Osteoblast (primary cell): ENCODE data around the gene BTBD1. TPM values are rescaled to one million over a fixed set of nuclear protein-coding genes. Genes with fewer than 3 reads are reported as not detected.

Source experiments
- DNase-seq: peaks from one replicate; pipeline ENCODE4 v3.0.0; 2011; ENCODE audit warnings: low spot score, mixed read lengths; ENCODE audit not compliant: insufficient read length; ENCODE audit errors: missing footprints
- H2AFZ ChIP-seq: 2 replicates; pipeline ENCODE4 v1.6.0; 2011; ENCODE audit warnings: mild to moderate bottlenecking, low read length
- H3K27ac ChIP-seq: 2 replicates; pipeline ENCODE4 v1.5.1; 2011; ENCODE audit warnings: mild to moderate bottlenecking, low read depth, low read length, moderate library complexity
- H3K27me3 ChIP-seq: 2 replicates; pipeline ENCODE4 v1.6.0; 2012; ENCODE audit warnings: mild to moderate bottlenecking, control low read depth, inconsistent platforms, low read length, moderate library complexity; ENCODE audit not compliant: insufficient read depth
- H3K36me3 ChIP-seq: 2 replicates; pipeline ENCODE4 v1.5.1; 2011; ENCODE audit warnings: mild to moderate bottlenecking, low read length, control low read depth, moderate library complexity; ENCODE audit not compliant: insufficient read depth
- H3K4me1 ChIP-seq: 2 replicates; pipeline ENCODE4 v1.5.1; 2011; ENCODE audit warnings: mild to moderate bottlenecking, low read length, control low read depth, moderate library complexity; ENCODE audit not compliant: insufficient read depth
- H3K4me2 ChIP-seq: 2 replicates; pipeline ENCODE4 v1.6.0; 2011; ENCODE audit warnings: mild to moderate bottlenecking, low read length; ENCODE audit not compliant: insufficient read depth
- H3K4me3 ChIP-seq: fragments of 200-600 bp; sonication (generic); 3 replicates; pipeline ENCODE4 v1.5.1; 2012; ENCODE audit warnings: mild to moderate bottlenecking, low read length, inconsistent platforms; ENCODE audit not compliant: insufficient read depth
- H3K79me2 ChIP-seq: 2 replicates; pipeline ENCODE4 v1.6.0; 2012; ENCODE audit warnings: mild to moderate bottlenecking, low read length, control low read depth, inconsistent platforms; ENCODE audit not compliant: insufficient read depth
- H3K9me3 ChIP-seq: 2 replicates; pipeline ENCODE4 v1.5.1; 2011; ENCODE audit warnings: low read depth, low read length, control low read depth
- H4K20me1 ChIP-seq: 2 replicates; pipeline ENCODE4 v1.6.0; 2012; ENCODE audit warnings: mild to moderate bottlenecking, low read length, control low read depth; ENCODE audit not compliant: insufficient read depth
- CTCF ChIP-seq: IDR thresholded peaks from 2 replicates; pipeline ENCODE4 v1.5.1; 2011; ENCODE audit warnings: mild to moderate bottlenecking, low read depth, low read length, moderate library complexity; ENCODE audit errors: extremely low read depth
- total RNA-seq: library from RNA; depleted of rRNA; stranded (reverse); fragments of >200 nt; gene quantifications from 2 replicates; pipeline ENCODE4 v1.2.3, GENCODE V29; 2012

The BTBD1 gene
- total RNA-seq, 1 donor: 88.3 TPM

- Histone ChIP-seq H3K9me3 (no peaks in the 10 kb centered on the region), H4K20me1 (no peaks in the 10 kb centered on the region), H3K27ac (no peak overlapping the region), H3K4me2 (no peak overlapping the region), H3K4me1 (no peaks in the 10 kb centered on the region), H3K4me3 (no peak overlapping the region), H3K36me3 (no peaks in the 10 kb centered on the region), H3K27me3 (no peaks in the 10 kb centered on the region), H3K79me2 (no peaks in the 10 kb centered on the region), H2AFZ (no peak overlapping the region)
- DNase-seq: no peak
- no peak for TF ChIP-seq CTCF
Measured at GRCh38 chr15:82978438-82978837, 88.6 kb downstream of the BTBD1 start.

- Histone ChIP-seq H3K79me2 (no peaks in the 10 kb centered on the region), H3K4me1 (no peaks in the 10 kb centered on the region), H3K27me3 (no peaks in the 10 kb centered on the region), H3K4me3 (no peak overlapping the region), H2AFZ (no peak overlapping the region), H4K20me1 (no peaks in the 10 kb centered on the region), H3K36me3 (no peaks in the 10 kb centered on the region), H3K27ac (no peak overlapping the region), H3K4me2 (no peak overlapping the region), H3K9me3 (no peaks in the 10 kb centered on the region)
- peak; percentile 61 for DNase-seq
- TF ChIP-seq CTCF: no peak
Measured at GRCh38 chr15:82977076-82977475, 90.0 kb downstream of the BTBD1 start.

- Histone ChIP-seq H3K9me3 (no peaks in the 10 kb centered on the region), H2AFZ (no peak overlapping the region), H3K4me1 (peaks cover 13% of the 10 kb centered on the region), H3K27ac (no peak overlapping the region), H3K27me3 (no peaks in the 10 kb centered on the region), H3K79me2 (no peaks in the 10 kb centered on the region), H3K36me3 (no peaks in the 10 kb centered on the region), H4K20me1 (no peaks in the 10 kb centered on the region), H3K4me2 (no peak overlapping the region), H3K4me3 (no peak overlapping the region)
- no peak for TF ChIP-seq CTCF
- DNase-seq: no peak
Measured at GRCh38 chr15:82972990-82973389, 94.1 kb downstream of the BTBD1 start.

GRCh38 chr15:82971218-82971984, 95.7 kb downstream of the BTBD1 start:
- peaks cover 13% of the 10 kb centered on the region for H3K4me1 ChIP-seq
- H3K9me3 ChIP-seq: no peaks in the 10 kb centered on the region
- no peak overlapping the region for H2AFZ ChIP-seq
- no peaks in the 10 kb centered on the region for H3K27me3 ChIP-seq
- no peak overlapping the region for H3K4me2 ChIP-seq
- H3K79me2 ChIP-seq: no peaks in the 10 kb centered on the region
- H3K36me3 ChIP-seq: no peaks in the 10 kb centered on the region
- H3K27ac ChIP-seq: no peak overlapping the region
- H4K20me1 ChIP-seq: no peaks in the 10 kb centered on the region
- no peak for DNase-seq
- TF ChIP-seq CTCF: no peak
- no peak overlapping the region for H3K4me3 ChIP-seq
